ENCODE data around the gene EYS. TPM values are rescaled to one million over a fixed set of nuclear protein-coding genes. Genes with fewer than 3 reads are reported as not detected.

The EYS gene
- total RNA-seq, 2 experiments from 2014 or later, result not detected

GRCh38 chr6:64258752-64259151, 1448.3 kb downstream of the EYS start:
- Histone ChIP-seq H3K27ac (ENCODE audit: low read depth in 1 of 2, low read length in 2 of 2) (no peak overlapping the region), H3K4me3 (ENCODE audit: low read length) (no peak overlapping the region), H3K4me1 (ENCODE audit: insufficient read depth, low read length) (no peaks in the 10 kb centered on the region), H3K27me3 (ENCODE audit: control insufficient read depth in 1 of 2, insufficient read depth in 2 of 2, low read length in 2 of 2) (no peaks in the 10 kb centered on the region), H3K36me3 (ENCODE audit: insufficient read depth, low read length) (no peaks in the 10 kb centered on the region), H3K9me3 (ENCODE audit: control insufficient read depth in 1 of 2, insufficient read depth in 1 of 2, low read length in 2 of 2) (no peaks in the 10 kb centered on the region)
- CTCF ChIA-PET, result no interaction called here
- Mint-ChIP-seq H3K4me1 (ENCODE audit: low read depth) (no peaks in the 10 kb centered on the region), H3K9me3 (no peaks in the 10 kb centered on the region), H3K27me3 (no peaks in the 10 kb centered on the region), H3K36me3 (ENCODE audit: low read depth) (no peaks in the 10 kb centered on the region), H3K4me3 (no peak overlapping the region), H3K27ac (no peak overlapping the region)
- POLR2A ChIA-PET, result no interaction called here
- intact Hi-C loops (cut with DNase I, micrococcal nuclease), result no loop called here
- DNase-seq (no peak), ATAC-seq (ENCODE audit: poor library complexity) (no peak)
- TF ChIP-seq CTCF (IDR thresholded peaks at IDR 0.05), result no peak

- DNase-seq (no peak), ATAC-seq (ENCODE audit: poor library complexity) (no peak)
- Mint-ChIP-seq H3K4me3 (no peak overlapping the region), H3K36me3 (ENCODE audit: low read depth) (no peaks in the 10 kb centered on the region), H3K9me3 (no peaks in the 10 kb centered on the region), H3K27me3 (no peaks in the 10 kb centered on the region), H3K27ac (no peak overlapping the region), H3K4me1 (ENCODE audit: low read depth) (no peaks in the 10 kb centered on the region)
- Histone ChIP-seq H3K4me1 (ENCODE audit: insufficient read depth, low read length) (no peaks in the 10 kb centered on the region), H3K9me3 (ENCODE audit: control insufficient read depth in 1 of 2, insufficient read depth in 1 of 2, low read length in 2 of 2) (no peaks in the 10 kb centered on the region), H3K36me3 (ENCODE audit: insufficient read depth, low read length) (no peaks in the 10 kb centered on the region), H3K4me3 (ENCODE audit: low read length) (no peak overlapping the region), H3K27me3 (ENCODE audit: control insufficient read depth in 1 of 2, insufficient read depth in 2 of 2, low read length in 2 of 2) (no peaks in the 10 kb centered on the region), H3K27ac (ENCODE audit: low read depth in 1 of 2, low read length in 2 of 2) (no peak overlapping the region)
- intact Hi-C loops (cut with DNase I, micrococcal nuclease), result no loop called here
- no peak for TF ChIP-seq CTCF (IDR thresholded peaks at IDR 0.05)
- CTCF ChIA-PET, result no interaction called here
- POLR2A ChIA-PET, result no interaction called here
Measured at GRCh38 chr6:64258302-64258701, 1448.7 kb downstream of the EYS start.

DNA sequence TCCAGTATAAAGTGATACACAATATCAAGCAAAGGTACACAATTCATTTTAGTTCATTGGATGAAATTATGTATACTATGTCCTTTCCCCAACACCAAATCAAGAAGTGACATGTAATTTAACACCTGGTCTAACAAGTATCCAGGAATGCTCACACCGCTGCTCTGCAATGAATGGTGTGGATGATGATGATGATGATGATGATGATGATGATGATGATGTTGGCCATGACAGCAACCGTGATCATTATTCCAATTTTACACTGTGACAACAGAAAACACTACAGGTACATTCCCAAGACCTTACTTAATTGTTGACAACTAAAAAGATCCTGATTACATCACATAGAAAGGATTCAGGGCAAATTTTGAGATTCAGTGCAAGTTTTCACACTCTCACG, 1449.4 kb downstream of the EYS start:
- Mint-ChIP-seq H3K4me1 (ENCODE audit: low read depth) (no peaks in the 10 kb centered on the region), H3K4me3 (no peak overlapping the region), H3K36me3 (ENCODE audit: low read depth) (no peaks in the 10 kb centered on the region), H3K27ac (no peak overlapping the region), H3K27me3 (no peaks in the 10 kb centered on the region), H3K9me3 (no peaks in the 10 kb centered on the region)
- Histone ChIP-seq H3K27me3 (ENCODE audit: control insufficient read depth in 1 of 2, insufficient read depth in 2 of 2, low read length in 2 of 2) (no peaks in the 10 kb centered on the region), H3K36me3 (ENCODE audit: insufficient read depth, low read length) (no peaks in the 10 kb centered on the region), H3K27ac (ENCODE audit: low read depth in 1 of 2, low read length in 2 of 2) (no peak overlapping the region), H3K4me3 (ENCODE audit: low read length) (no peak overlapping the region), H3K4me1 (ENCODE audit: insufficient read depth, low read length) (no peaks in the 10 kb centered on the region), H3K9me3 (ENCODE audit: control insufficient read depth in 1 of 2, insufficient read depth in 1 of 2, low read length in 2 of 2) (no peaks in the 10 kb centered on the region)
- no peak for TF ChIP-seq CTCF (IDR thresholded peaks at IDR 0.05)
- intact Hi-C loops (cut with DNase I, micrococcal nuclease), result no loop called here
- CTCF ChIA-PET, result no interaction called here
- POLR2A ChIA-PET, result no interaction called here
- DNase-seq, result no peak
- ATAC-seq (ENCODE audit: poor library complexity), result no peak
